ENCODE data around the gene PTPRG.

Gene PTPRG

GRCh38 chr3:62261736-62262135 lies 700.4 kb downstream of the PTPRG start:
- Histone ChIP-seq H3K4me3 (ENCODE audit: low read depth, low read length) (no peak overlapping the region), H4K91ac (ENCODE audit: low read depth, low read length) (no peak overlapping the region), H3K9ac (ENCODE audit: low read length) (no peak overlapping the region), H3K14ac (ENCODE audit: low read length) (no peak overlapping the region), H3K4me1 (ENCODE audit: control insufficient read depth in 1 of 2, insufficient read depth in 2 of 2, low read length in 2 of 2) (no peaks in the 10 kb centered on the region), H2BK5ac (ENCODE audit: low read depth, low read length, poor library complexity) (no peak overlapping the region), H3K27me3 (ENCODE audit: insufficient read depth, low read length) (no peaks in the 10 kb centered on the region), H3K36me3 (ENCODE audit: control insufficient read depth in 1 of 2, insufficient read depth in 2 of 2, low read length in 2 of 2) (peaks cover 2% of the 10 kb centered on the region in 2 experiments), H3K79me1 (ENCODE audit: low read length) (no peaks in the 10 kb centered on the region), H2BK12ac (ENCODE audit: low read length) (no peak overlapping the region), H2AK5ac (ENCODE audit: low read length) (no peak overlapping the region), H4K12ac (ENCODE audit: low read depth, low read length) (no peak overlapping the region), H4K8ac (ENCODE audit: low read depth, low read length) (no peak overlapping the region), H3K4me2 (ENCODE audit: low read length) (no peak overlapping the region), H2AFZ (ENCODE audit: insufficient read depth, low read length, poor library complexity) (no peak overlapping the region), H3K18ac (ENCODE audit: low read length) (no peak overlapping the region), H3K23ac (ENCODE audit: low read length) (no peak overlapping the region), H3K9me3 (ENCODE audit: insufficient read depth, low read depth, low read length) (no peaks in the 10 kb centered on the region), H3K79me2 (ENCODE audit: control insufficient read depth, insufficient read depth, low read length, poor library complexity) (no peaks in the 10 kb centered on the region), H2BK120ac (ENCODE audit: insufficient read depth, low read length, poor library complexity) (no peak overlapping the region), H3K27ac (ENCODE audit: low read depth, low read length) (no peak overlapping the region), H3K4ac (ENCODE audit: low read depth, low read length) (no peak overlapping the region)
- no CpG with 5 or more reads among the region's 3 CpGs for WGBS (ENCODE audit: extremely low coverage, insufficient coverage, insufficient read length)
- no peak for DNase-seq

- Histone ChIP-seq H3K36me3 (ENCODE audit: control insufficient read depth in 1 of 2, insufficient read depth in 2 of 2, low read length in 2 of 2) (peaks cover 2% of the 10 kb centered on the region in 2 experiments), H3K27me3 (ENCODE audit: insufficient read depth, low read length) (no peaks in the 10 kb centered on the region), H3K27ac (ENCODE audit: low read depth, low read length) (no peak overlapping the region), H2BK120ac (ENCODE audit: insufficient read depth, low read length, poor library complexity) (no peak overlapping the region), H2BK5ac (ENCODE audit: low read depth, low read length, poor library complexity) (no peak overlapping the region), H3K4me1 (ENCODE audit: control insufficient read depth in 1 of 2, insufficient read depth in 2 of 2, low read length in 2 of 2) (no peaks in the 10 kb centered on the region), H3K79me2 (ENCODE audit: control insufficient read depth, insufficient read depth, low read length, poor library complexity) (no peaks in the 10 kb centered on the region), H3K18ac (ENCODE audit: low read length) (no peak overlapping the region), H2BK12ac (ENCODE audit: low read length) (no peak overlapping the region), H4K8ac (ENCODE audit: low read depth, low read length) (no peak overlapping the region), H4K91ac (ENCODE audit: low read depth, low read length) (no peak overlapping the region), H4K12ac (ENCODE audit: low read depth, low read length) (no peak overlapping the region), H3K4ac (ENCODE audit: low read depth, low read length) (no peak overlapping the region), H2AFZ (ENCODE audit: insufficient read depth, low read length, poor library complexity) (no peak overlapping the region), H3K9ac (ENCODE audit: low read length) (no peak overlapping the region), H3K79me1 (ENCODE audit: low read length) (no peaks in the 10 kb centered on the region), H3K4me3 (ENCODE audit: low read depth, low read length) (no peak overlapping the region), H3K9me3 (ENCODE audit: insufficient read depth, low read depth, low read length) (no peaks in the 10 kb centered on the region), H3K14ac (ENCODE audit: low read length) (no peak overlapping the region), H2AK5ac (ENCODE audit: low read length) (no peak overlapping the region), H3K23ac (ENCODE audit: low read length) (no peak overlapping the region), H3K4me2 (ENCODE audit: low read length) (no peak overlapping the region)
- no CpG with 5 or more reads among the region's 1 CpG for WGBS (ENCODE audit: extremely low coverage, insufficient coverage, insufficient read length)
- no peak for DNase-seq
Measured at GRCh38 chr3:62265528-62265927, 704.2 kb downstream of the PTPRG start.

DNA sequence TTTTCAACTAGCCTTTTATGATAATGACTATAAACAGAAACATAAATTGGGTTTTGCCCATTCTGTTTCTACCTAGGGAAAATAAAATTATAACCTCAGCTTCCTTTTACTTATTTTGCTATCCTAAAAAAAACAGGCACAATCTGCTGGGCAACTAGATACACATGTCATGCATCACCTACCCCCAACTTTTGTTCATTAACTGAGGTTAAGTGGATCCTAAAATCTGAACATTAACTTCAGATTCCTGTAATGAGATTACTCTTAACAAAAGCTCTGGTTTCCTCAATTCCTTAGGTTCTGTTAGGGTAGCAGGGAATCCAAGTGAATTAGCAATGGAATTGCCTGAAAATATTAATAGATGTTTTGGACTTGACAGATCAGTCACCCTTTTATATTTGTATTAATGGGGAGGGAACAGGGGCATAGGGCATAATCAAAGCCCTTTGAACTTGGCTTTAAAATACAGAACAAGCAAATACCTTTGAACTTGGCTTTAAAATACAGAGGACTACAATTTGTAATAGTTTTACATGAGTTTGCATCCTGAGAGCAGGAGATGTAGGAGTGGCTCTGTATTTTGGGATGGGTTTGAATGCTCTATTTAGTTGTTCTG lies 705.4 kb downstream of the PTPRG start:
- Histone ChIP-seq H4K91ac (ENCODE audit: low read depth, low read length) (no peak overlapping the region), H3K27ac (ENCODE audit: low read depth, low read length) (no peak overlapping the region), H2BK12ac (ENCODE audit: low read length) (no peak overlapping the region), H3K23ac (ENCODE audit: low read length) (no peak overlapping the region), H3K79me1 (ENCODE audit: low read length) (no peaks in the 10 kb centered on the region), H3K4me2 (ENCODE audit: low read length) (no peak overlapping the region), H3K9me3 (ENCODE audit: insufficient read depth, low read depth, low read length) (no peaks in the 10 kb centered on the region), H3K36me3 (ENCODE audit: control insufficient read depth in 1 of 2, insufficient read depth in 2 of 2, low read length in 2 of 2) (peaks cover 2% of the 10 kb centered on the region in 2 experiments), H3K4me1 (ENCODE audit: control insufficient read depth in 1 of 2, insufficient read depth in 2 of 2, low read length in 2 of 2) (no peaks in the 10 kb centered on the region), H3K4me3 (ENCODE audit: low read depth, low read length) (no peak overlapping the region), H2AK5ac (ENCODE audit: low read length) (no peak overlapping the region), H3K79me2 (ENCODE audit: control insufficient read depth, insufficient read depth, low read length, poor library complexity) (no peaks in the 10 kb centered on the region), H3K4ac (ENCODE audit: low read depth, low read length) (no peak overlapping the region), H3K14ac (ENCODE audit: low read length) (no peak overlapping the region), H2BK5ac (ENCODE audit: low read depth, low read length, poor library complexity) (no peak overlapping the region), H4K8ac (ENCODE audit: low read depth, low read length) (no peak overlapping the region), H3K18ac (ENCODE audit: low read length) (no peak overlapping the region), H2BK120ac (ENCODE audit: insufficient read depth, low read length, poor library complexity) (no peak overlapping the region), H3K9ac (ENCODE audit: low read length) (no peak overlapping the region), H3K27me3 (ENCODE audit: insufficient read depth, low read length) (no peaks in the 10 kb centered on the region), H4K12ac (ENCODE audit: low read depth, low read length) (no peak overlapping the region), H2AFZ (ENCODE audit: insufficient read depth, low read length, poor library complexity) (no peak overlapping the region)
- no peak for DNase-seq

- Histone ChIP-seq H2BK5ac (ENCODE audit: low read depth, low read length, poor library complexity) (no peak overlapping the region), H2AK5ac (ENCODE audit: low read length) (no peak overlapping the region), H3K4me2 (ENCODE audit: low read length) (no peak overlapping the region), H3K4ac (ENCODE audit: low read depth, low read length) (no peak overlapping the region), H3K4me1 (ENCODE audit: control insufficient read depth in 1 of 2, insufficient read depth in 2 of 2, low read length in 2 of 2) (no peaks in the 10 kb centered on the region), H3K9me3 (ENCODE audit: insufficient read depth, low read depth, low read length) (no peaks in the 10 kb centered on the region), H3K23ac (ENCODE audit: low read length) (no peak overlapping the region), H3K27ac (ENCODE audit: low read depth, low read length) (no peak overlapping the region), H3K36me3 (ENCODE audit: control insufficient read depth in 1 of 2, insufficient read depth in 2 of 2, low read length in 2 of 2) (no peaks in the 10 kb centered on the region), H3K79me1 (ENCODE audit: low read length) (no peaks in the 10 kb centered on the region), H4K12ac (ENCODE audit: low read depth, low read length) (no peak overlapping the region), H3K79me2 (ENCODE audit: control insufficient read depth, insufficient read depth, low read length, poor library complexity) (no peaks in the 10 kb centered on the region), H3K14ac (ENCODE audit: low read length) (no peak overlapping the region), H4K8ac (ENCODE audit: low read depth, low read length) (no peak overlapping the region), H3K4me3 (ENCODE audit: low read depth, low read length) (no peak overlapping the region), H4K91ac (ENCODE audit: low read depth, low read length) (no peak overlapping the region), H2AFZ (ENCODE audit: insufficient read depth, low read length, poor library complexity) (no peak overlapping the region), H2BK12ac (ENCODE audit: low read length) (no peak overlapping the region), H3K18ac (ENCODE audit: low read length) (no peak overlapping the region), H2BK120ac (ENCODE audit: insufficient read depth, low read length, poor library complexity) (no peak overlapping the region), H3K9ac (ENCODE audit: low read length) (no peak overlapping the region), H3K27me3 (ENCODE audit: insufficient read depth, low read length) (no peaks in the 10 kb centered on the region)
- no peak for DNase-seq
- no CpG with 5 or more reads among the region's 2 CpGs for WGBS (ENCODE audit: extremely low coverage, insufficient coverage, insufficient read length)
Measured at GRCh38 chr3:62276658-62277180, 715.3 kb downstream of the PTPRG start.
